ENCODE measurements around the gene CTNNBIP1. TPM values are rescaled to one million over a fixed set of nuclear protein-coding genes. Genes with fewer than 3 reads are reported as not detected.

The CTNNBIP1 gene
- total RNA-seq, 3 donors from 2014 or later (not counting 1 experiment from before 2014, with no cell fraction given), result 26.4 to 31.0 (median 29.8) TPM

DNA sequence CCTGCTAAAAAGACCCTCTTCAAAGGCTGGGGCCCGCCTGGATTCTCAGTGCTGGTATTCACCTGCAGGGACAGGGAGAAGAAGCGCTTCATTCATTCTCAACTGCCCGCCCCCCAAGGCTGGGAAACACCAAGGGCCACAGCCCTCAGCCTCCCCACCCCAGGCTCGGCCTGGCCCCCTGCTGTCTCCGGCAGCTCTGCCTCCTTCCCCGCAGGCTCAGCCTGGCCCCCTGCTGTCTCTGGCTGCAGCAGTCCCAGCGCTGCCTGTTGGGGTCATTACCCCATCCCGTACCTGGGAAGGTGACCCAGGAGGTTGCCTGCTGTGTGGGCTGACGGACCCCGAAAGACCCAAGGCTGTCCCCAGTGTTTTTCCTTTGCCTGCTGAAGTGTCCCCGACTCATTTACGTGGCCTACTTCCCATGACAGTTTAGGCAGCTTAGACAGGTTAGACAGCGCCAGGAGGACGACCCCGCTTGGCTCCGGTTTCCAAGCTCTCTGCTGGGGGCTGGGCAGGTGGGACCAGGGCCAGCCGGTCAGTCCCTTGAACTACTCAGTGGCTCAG is 63.4 kb downstream of the CTNNBIP1 start:
- no peak overlapping the region for H3K4me3 ChIP-seq (ENCODE audit: low read length)
- H3K36me3 Mint-ChIP-seq, result no peaks in the 10 kb centered on the region
- WGBS (ENCODE audit: insufficient coverage), result 94% methylated on average over 17 of the region's 17 CpGs
- no peaks in the 10 kb centered on the region for H3K27me3 Mint-ChIP-seq (ENCODE audit: low read depth in 2 of 2)
- H3K4me3 Mint-ChIP-seq, result no peak overlapping the region
- no peak overlapping the region for H3K27ac Mint-ChIP-seq
- H3K27ac ChIP-seq (ENCODE audit: low read length), result no peak overlapping the region
- intact Hi-C loops (cut with micrococcal nuclease), result no loop called here
- peaks cover 15% of the 10 kb centered on the region for H3K4me1 ChIP-seq (ENCODE audit: control insufficient read depth, insufficient read depth, low read length)
- H3K36me3 ChIP-seq (ENCODE audit: control insufficient read depth, insufficient read depth, low read length), result peaks cover 11% of the 10 kb centered on the region
- no peak for ATAC-seq
- H3K9me3 Mint-ChIP-seq, result no peaks in the 10 kb centered on the region
- DNase-seq, result no peak
- H3K27me3 ChIP-seq (ENCODE audit: control insufficient read depth, insufficient read depth, low read length), result no peaks in the 10 kb centered on the region
- H3K9me3 ChIP-seq (ENCODE audit: control insufficient read depth, insufficient read depth, low read length), result no peaks in the 10 kb centered on the region
- TF ChIP-seq, protein P1, sequence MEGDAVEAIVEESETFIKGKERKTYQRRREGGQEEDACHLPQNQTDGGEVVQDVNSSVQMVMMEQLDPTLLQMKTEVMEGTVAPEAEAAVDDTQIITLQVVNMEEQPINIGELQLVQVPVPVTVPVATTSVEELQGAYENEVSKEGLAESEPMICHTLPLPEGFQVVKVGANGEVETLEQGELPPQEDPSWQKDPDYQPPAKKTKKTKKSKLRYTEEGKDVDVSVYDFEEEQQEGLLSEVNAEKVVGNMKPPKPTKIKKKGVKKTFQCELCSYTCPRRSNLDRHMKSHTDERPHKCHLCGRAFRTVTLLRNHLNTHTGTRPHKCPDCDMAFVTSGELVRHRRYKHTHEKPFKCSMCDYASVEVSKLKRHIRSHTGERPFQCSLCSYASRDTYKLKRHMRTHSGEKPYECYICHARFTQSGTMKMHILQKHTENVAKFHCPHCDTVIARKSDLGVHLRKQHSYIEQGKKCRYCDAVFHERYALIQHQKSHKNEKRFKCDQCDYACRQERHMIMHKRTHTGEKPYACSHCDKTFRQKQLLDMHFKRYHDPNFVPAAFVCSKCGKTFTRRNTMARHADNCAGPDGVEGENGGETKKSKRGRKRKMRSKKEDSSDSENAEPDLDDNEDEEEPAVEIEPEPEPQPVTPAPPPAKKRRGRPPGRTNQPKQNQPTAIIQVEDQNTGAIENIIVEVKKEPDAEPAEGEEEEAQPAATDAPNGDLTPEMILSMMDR (IDR thresholded peaks at IDR 0.05), result no peak
- no peaks in the 10 kb centered on the region for H3K4me1 Mint-ChIP-seq

DNA sequence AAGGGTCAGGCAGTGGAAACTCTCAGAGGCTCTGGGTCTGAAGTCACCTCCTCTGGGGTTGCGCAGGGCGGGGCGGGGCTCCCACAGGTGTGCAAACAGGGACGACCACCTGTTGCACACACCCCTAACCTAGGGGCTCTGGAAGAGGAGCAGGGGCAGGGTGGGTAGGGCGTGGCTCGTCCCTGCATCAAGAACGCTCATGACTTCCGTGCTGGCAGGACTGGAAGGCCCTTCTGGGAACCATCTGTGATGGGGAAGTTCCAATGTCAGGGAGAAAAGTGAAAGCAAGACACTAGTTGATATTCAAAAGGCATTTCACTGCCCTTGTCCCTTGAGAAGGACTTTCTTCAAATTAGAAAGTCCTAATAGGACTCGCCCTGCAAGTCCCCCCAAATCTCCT is 64.2 kb downstream of the CTNNBIP1 start:
- TF ChIP-seq, protein P1 (IDR thresholded peaks at IDR 0.05), result no peak
- DNase-seq (no peak), ATAC-seq (no peak)
- no peaks in the 10 kb centered on the region for H3K4me1 Mint-ChIP-seq
- H3K36me3 ChIP-seq (ENCODE audit: control insufficient read depth, insufficient read depth, low read length), result peaks cover 11% of the 10 kb centered on the region
- H3K9me3 Mint-ChIP-seq, result no peaks in the 10 kb centered on the region
- H3K27ac Mint-ChIP-seq, result no peak overlapping the region
- intact Hi-C loops (cut with micrococcal nuclease), result no loop called here
- no peaks in the 10 kb centered on the region for H3K9me3 ChIP-seq (ENCODE audit: control insufficient read depth, insufficient read depth, low read length)
- H3K27me3 Mint-ChIP-seq (ENCODE audit: low read depth in 2 of 2), result no peaks in the 10 kb centered on the region
- WGBS (ENCODE audit: insufficient coverage), result 79% methylated on average over 5 of the region's 9 CpGs
- H3K4me3 ChIP-seq (ENCODE audit: low read length), result no peak overlapping the region
- H3K27ac ChIP-seq (ENCODE audit: low read length), result no peak overlapping the region
- no peaks in the 10 kb centered on the region for H3K36me3 Mint-ChIP-seq
- H3K27me3 ChIP-seq (ENCODE audit: control insufficient read depth, insufficient read depth, low read length), result no peaks in the 10 kb centered on the region
- H3K4me1 ChIP-seq (ENCODE audit: control insufficient read depth, insufficient read depth, low read length), result peaks cover 14% of the 10 kb centered on the region
- no peak overlapping the region for H3K4me3 Mint-ChIP-seq

DNA sequence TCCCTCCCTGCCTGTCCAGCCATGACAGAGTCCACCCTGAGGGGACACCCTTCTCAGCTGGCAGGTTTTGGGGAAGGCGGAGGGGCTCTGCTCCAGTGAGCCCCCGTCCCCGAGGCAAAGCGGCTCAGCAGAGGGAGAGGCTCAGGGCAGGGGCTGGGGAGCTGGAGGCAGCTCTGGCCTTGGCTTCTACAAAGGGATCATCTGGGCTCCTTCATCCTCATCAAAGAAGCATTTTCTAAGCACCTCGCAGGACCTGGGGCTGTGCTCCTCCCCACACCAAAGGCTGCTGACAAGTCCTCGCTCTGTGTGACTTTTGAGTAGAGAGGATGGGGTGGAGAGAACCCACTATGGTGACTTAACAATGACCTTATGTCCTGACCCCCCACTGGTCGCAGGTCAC is 65.3 kb downstream of the CTNNBIP1 start:
- no peak overlapping the region for H3K4me3 Mint-ChIP-seq
- no peaks in the 10 kb centered on the region for H3K9me3 Mint-ChIP-seq
- no peaks in the 10 kb centered on the region for H3K4me1 Mint-ChIP-seq
- H3K27me3 Mint-ChIP-seq (ENCODE audit: low read depth in 2 of 2), result no peaks in the 10 kb centered on the region
- H3K4me1 ChIP-seq (ENCODE audit: control insufficient read depth, insufficient read depth, low read length), result peaks cover 7% of the 10 kb centered on the region
- no peak overlapping the region for H3K27ac Mint-ChIP-seq
- no peak overlapping the region for H3K4me3 ChIP-seq (ENCODE audit: low read length)
- no peak for ATAC-seq
- no peaks in the 10 kb centered on the region for H3K27me3 ChIP-seq (ENCODE audit: control insufficient read depth, insufficient read depth, low read length)
- TF ChIP-seq, protein P1 (IDR thresholded peaks at IDR 0.05), result no peak
- intact Hi-C loops (cut with micrococcal nuclease), result no loop called here
- H3K36me3 Mint-ChIP-seq, result no peaks in the 10 kb centered on the region
- peaks cover 9% of the 10 kb centered on the region for H3K36me3 ChIP-seq (ENCODE audit: control insufficient read depth, insufficient read depth, low read length)
- H3K9me3 ChIP-seq (ENCODE audit: control insufficient read depth, insufficient read depth, low read length), result no peaks in the 10 kb centered on the region
- no peak for DNase-seq
- 94% methylated on average over 5 of the region's 7 CpGs for WGBS (ENCODE audit: insufficient coverage)
- no peak overlapping the region for H3K27ac ChIP-seq (ENCODE audit: low read length)

- no peak overlapping the region for H3K27ac Mint-ChIP-seq
- WGBS (ENCODE audit: insufficient coverage), result 88% methylated on average over 10 of the region's 12 CpGs
- H3K4me1 Mint-ChIP-seq, result no peaks in the 10 kb centered on the region
- H3K4me3 ChIP-seq (ENCODE audit: low read length), result no peak overlapping the region
- H3K36me3 Mint-ChIP-seq, result no peaks in the 10 kb centered on the region
- H3K4me1 ChIP-seq (ENCODE audit: control insufficient read depth, insufficient read depth, low read length), result peaks cover under 1% of the 10 kb centered on the region
- no peaks in the 10 kb centered on the region for H3K27me3 ChIP-seq (ENCODE audit: control insufficient read depth, insufficient read depth, low read length)
- DNase-seq, result no peak
- intact Hi-C loops (cut with micrococcal nuclease), result no loop called here
- no peaks in the 10 kb centered on the region for H3K9me3 ChIP-seq (ENCODE audit: control insufficient read depth, insufficient read depth, low read length)
- no peak for ATAC-seq
- TF ChIP-seq, protein P1 (IDR thresholded peaks at IDR 0.05), result no peak
- H3K4me3 Mint-ChIP-seq, result no peak overlapping the region
- H3K27ac ChIP-seq (ENCODE audit: low read length), result no peak overlapping the region
- no peaks in the 10 kb centered on the region for H3K9me3 Mint-ChIP-seq
- peaks cover 7% of the 10 kb centered on the region for H3K36me3 ChIP-seq (ENCODE audit: control insufficient read depth, insufficient read depth, low read length)
- H3K27me3 Mint-ChIP-seq (ENCODE audit: low read depth in 2 of 2), result no peaks in the 10 kb centered on the region
Observed at GRCh38 chr1:9844106-9844505, 66.0 kb downstream of the CTNNBIP1 start.
